H1 (cell line): ENCODE data around the gene VWA3B. TPM values are rescaled to one million over a fixed set of nuclear protein-coding genes. Genes with fewer than 3 reads are reported as not detected.

ENCODE experiments used
- CTCF ChIA-PET: fragments of 300-600 bp; sonication (Branson Sonifier 250); formaldehyde crosslinking; loops from one replicate; lab custom pipeline; 2021; ENCODE audit not compliant: partially characterized antibody; lab: Charles Lee
- POLR2A ChIA-PET: fragments of 300-600 bp; sonication (Branson Sonifier 250); formaldehyde crosslinking; loops from one replicate; lab custom pipeline; 2021; ENCODE audit warnings: inconsistent platforms; ENCODE audit not compliant: partially characterized antibody; lab: Charles Lee
- DNase-seq, 2 experiments: peaks; one replicate each; pipeline versions ENCODE4 v3.0.0 to v3.0.0-alpha.2; 2010 to 2022; ENCODE audit warnings: low spot score in 2 of 2, low read depth in 1 of 2, mixed read lengths in 1 of 2
- FAIRE-seq: peaks from 2 replicates; lab custom pipeline; 2011; peaks lifted over from hg19 to GRCh38; lab: Jason Lieb, UNC
- H2AFZ ChIP-seq: 2 replicates; pipeline ENCODE4 v1.8.1; 2012; ENCODE audit warnings: low read length, inconsistent platforms
- H2AK5ac ChIP-seq: 2 replicates; pipeline ENCODE4 v1.6.1; 2013; ENCODE audit warnings: low read depth, low read length
- H2BK120ac ChIP-seq: replicated peaks from 2 replicates; pipeline ENCODE3; 2013; ENCODE audit warnings: low read depth, low read length, inconsistent platforms
- H2BK12ac ChIP-seq: 2 replicates; pipeline ENCODE4 v1.6.1; 2013; ENCODE audit warnings: low read depth, low read length
- H2BK15ac ChIP-seq: 2 replicates; pipeline ENCODE4 v1.6.1; 2013; ENCODE audit warnings: low read length
- H2BK20ac ChIP-seq: 2 replicates; pipeline ENCODE4 v1.6.1; 2013; ENCODE audit warnings: low read length
- H2BK5ac ChIP-seq: 2 replicates; pipeline ENCODE4 v1.6.1; 2013; ENCODE audit warnings: low read depth, low read length
- H3K14ac ChIP-seq: 2 replicates; pipeline ENCODE4 v1.6.1; 2013; ENCODE audit warnings: inconsistent platforms; ENCODE audit not compliant: insufficient read length
- H3K18ac ChIP-seq: 2 replicates; pipeline ENCODE4 v1.6.1; 2013; ENCODE audit warnings: low read length; ENCODE audit errors: extremely low read depth
- H3K23ac ChIP-seq: 2 replicates; pipeline ENCODE4 v1.6.1; 2013; ENCODE audit warnings: inconsistent platforms; ENCODE audit not compliant: insufficient read length
- H3K23me2 ChIP-seq: 2 replicates; pipeline ENCODE4 v1.6.1; 2013; ENCODE audit warnings: low read depth, low read length
- H3K27ac ChIP-seq: 2 replicates; pipeline ENCODE4 v1.6.1; 2011; ENCODE audit warnings: low read depth, low read length, inconsistent platforms
- H3K27me3 ChIP-seq, 4 experiments: replicated peaks in 1 of 4; 1 replicate in 1 of 4; 2 replicates in 3 of 4; pipeline versions ENCODE4 v1.6.1 to v1.8.1; 2011 to 2013; ENCODE audit warnings: low read length in 3 of 4, mild to moderate bottlenecking in 3 of 4, inconsistent platforms in 2 of 4, mixed read lengths in 2 of 4, moderate library complexity in 1 of 4; ENCODE audit not compliant: control insufficient read depth in 3 of 4, insufficient read depth in 3 of 4; ENCODE audit errors: extremely low read depth in 1 of 4
- H3K36me3 ChIP-seq, 4 experiments: 2 replicates each; pipeline versions ENCODE4 v1.6.1 to v1.8.1; 2011 to 2013; ENCODE audit warnings: mild to moderate bottlenecking in 4 of 4, low read length in 3 of 4, moderate library complexity in 2 of 4, control low read depth in 1 of 4, inconsistent platforms in 1 of 4; ENCODE audit not compliant: insufficient read depth in 4 of 4, control insufficient read depth in 2 of 4
- H3K4ac ChIP-seq: replicated peaks from 2 replicates; pipeline ENCODE3; 2013; ENCODE audit warnings: low read length, low read depth, mixed read lengths, inconsistent platforms; ENCODE audit not compliant: insufficient read length
- H3K4me1 ChIP-seq, 4 experiments: replicated peaks in 1 of 4; 1 replicate in 1 of 4; 2 replicates in 3 of 4; pipeline versions ENCODE4 v1.6.1 to v1.8.1; 2011 to 2013; ENCODE audit warnings: low read length in 3 of 4, inconsistent platforms in 2 of 4, mixed read lengths in 1 of 4; ENCODE audit not compliant: insufficient read depth in 4 of 4, control insufficient read depth in 3 of 4
- H3K4me2 ChIP-seq, 2 experiments: 2 replicates each; pipeline versions ENCODE4 v1.6.1 to v1.8.1; 2011 to 2013; ENCODE audit warnings: low read depth in 2 of 2, low read length in 2 of 2, control low read depth in 1 of 2, inconsistent platforms in 1 of 2, mild to moderate bottlenecking in 1 of 2; ENCODE audit not compliant: insufficient read depth in 1 of 2
- H3K4me3 ChIP-seq, 4 experiments: fragments of 200-600, 300-600 bp in 1 of 4; sonication (generic), shearing (Covaris generic), sonication (Bioruptor Twin) in 1 of 4; 2 replicates each; pipeline versions ENCODE4 v1.5.1 to v1.8.1; 2011 to 2016; ENCODE audit warnings: low read length in 4 of 4, low read depth in 3 of 4, control low read depth in 2 of 4, inconsistent platforms in 2 of 4, mild to moderate bottlenecking in 2 of 4, mixed read lengths in 1 of 4, moderate library complexity in 1 of 4; ENCODE audit not compliant: insufficient read depth in 2 of 4; ENCODE audit errors: extremely low read depth in 1 of 4
- H3K56ac ChIP-seq: replicated peaks from 2 replicates; pipeline ENCODE3; 2013; ENCODE audit warnings: low read depth, mild to moderate bottlenecking, mixed read lengths, low read length, inconsistent platforms; ENCODE audit not compliant: insufficient read length
- H3K79me1 ChIP-seq: 2 replicates; pipeline ENCODE4 v1.6.1; 2013; ENCODE audit warnings: low read depth, low read length, control low read depth
- H3K79me2 ChIP-seq, 2 experiments: 2 replicates each; pipeline versions ENCODE4 v1.6.1 to v1.8.1; 2012 to 2013; ENCODE audit warnings: low read length in 2 of 2, mild to moderate bottlenecking in 2 of 2, inconsistent platforms in 1 of 2; ENCODE audit not compliant: insufficient read depth in 2 of 2, control insufficient read depth in 1 of 2
- H3K9ac ChIP-seq, 4 experiments: replicated peaks in 1 of 4; 1 replicate in 1 of 4; 2 replicates in 3 of 4; pipeline versions ENCODE4 v1.6.1 to v1.8.1; 2011 to 2013; ENCODE audit warnings: low read depth in 3 of 4, low read length in 3 of 4, control low read depth in 2 of 4, mild to moderate bottlenecking in 2 of 4, moderate library complexity in 2 of 4, inconsistent platforms in 1 of 4; ENCODE audit errors: extremely low read depth in 1 of 4
- H3K9me3 ChIP-seq, 2 experiments: 2 replicates each; pipeline versions ENCODE4 v1.6.1 to v1.8.1; 2012 to 2013; ENCODE audit warnings: mild to moderate bottlenecking in 2 of 2, moderate library complexity in 2 of 2, control low read depth in 1 of 2, inconsistent platforms in 1 of 2, low read depth in 1 of 2, low read length in 1 of 2, mixed read lengths in 1 of 2; ENCODE audit not compliant: insufficient read depth in 2 of 2
- H4K20me1 ChIP-seq, 2 experiments: replicated peaks in 1 of 2; 2 replicates each; pipeline versions ENCODE3 to v1.8.1; 2011 to 2013; ENCODE audit warnings: inconsistent platforms in 2 of 2, low read length in 2 of 2, mild to moderate bottlenecking in 1 of 2; ENCODE audit not compliant: insufficient read depth in 2 of 2, control insufficient read depth in 1 of 2
- H4K5ac ChIP-seq: 2 replicates; pipeline ENCODE4 v1.6.1; 2013; ENCODE audit warnings: low read length, low read depth, mixed read lengths, inconsistent platforms; ENCODE audit not compliant: insufficient read length
- H4K8ac ChIP-seq: 2 replicates; pipeline ENCODE4 v1.8.0; 2013; ENCODE audit warnings: mild to moderate bottlenecking, moderate library complexity, low read length, inconsistent platforms; ENCODE audit not compliant: insufficient read depth; ENCODE audit errors: extremely low read depth
- H4K91ac ChIP-seq: replicated peaks from 2 replicates; pipeline ENCODE3; 2013; ENCODE audit warnings: low read length, mixed read lengths, inconsistent platforms; ENCODE audit not compliant: insufficient read length
- CHD1 ChIP-seq: IDR thresholded peaks from 2 replicates; pipeline ENCODE4 v1.6.1; 2012; ENCODE audit warnings: low read depth, low read length, improper control_type of control experiment
- CTCF ChIP-seq, 3 experiments: IDR thresholded peaks; 1 replicate in 2 of 3; 2 replicates in 1 of 3; pipeline versions ENCODE4 v1.5.1 to v1.6.1; 2011; ENCODE audit warnings: low read length in 3 of 3, mild to moderate bottlenecking in 3 of 3, inconsistent platforms in 2 of 3, low read depth in 1 of 3, moderate library complexity in 1 of 3; ENCODE audit not compliant: insufficient read depth in 1 of 3; ENCODE audit errors: control extremely low read depth in 1 of 3
- EP300 ChIP-seq, 2 experiments: IDR thresholded peaks; 1 replicate in 1 of 2; 2 replicates in 1 of 2; pipeline ENCODE4 v1.6.1; 2011 to 2012; ENCODE audit warnings: low read depth in 2 of 2, low read length in 2 of 2, mild to moderate bottlenecking in 2 of 2, borderline replicate concordance in 1 of 2, inconsistent platforms in 1 of 2, moderate library complexity in 1 of 2
- GABPA ChIP-seq: IDR thresholded peaks from 2 replicates; pipeline ENCODE4 v1.6.1; 2011; ENCODE audit warnings: mild to moderate bottlenecking, low read length, moderate library complexity, borderline replicate concordance; ENCODE audit not compliant: insufficient read depth
- HDAC2 ChIP-seq, 2 experiments: fragments of 300-600 bp in 1 of 2; sonication (generic) in 1 of 2; IDR thresholded peaks; 2 replicates each; pipeline ENCODE4 v1.6.1; 2011 to 2012; ENCODE audit warnings: low read depth in 2 of 2, low read length in 2 of 2, mild to moderate bottlenecking in 2 of 2, moderate library complexity in 2 of 2, borderline replicate concordance in 1 of 2, inconsistent platforms in 1 of 2
- POLR2A ChIP-seq, 2 experiments: IDR thresholded peaks; 1 replicate in 1 of 2; 2 replicates in 1 of 2; pipeline ENCODE4 v1.6.1; 2011; ENCODE audit warnings: low read depth in 2 of 2, low read length in 2 of 2, mild to moderate bottlenecking in 2 of 2; ENCODE audit errors: control extremely low read depth in 1 of 2
- POLR2AphosphoS5 ChIP-seq: IDR thresholded peaks from 2 replicates; pipeline ENCODE4 v1.6.1; 2011; ENCODE audit warnings: low read depth, low read length
- SP1 ChIP-seq: IDR thresholded peaks from 2 replicates; pipeline ENCODE4 v1.6.1; 2011; ENCODE audit warnings: low read depth, low read length
- SRF ChIP-seq: IDR thresholded peaks from 2 replicates; pipeline ENCODE4 v1.6.1; 2011; ENCODE audit warnings: mild to moderate bottlenecking, low read depth, low read length, moderate library complexity
- TAF1 ChIP-seq: IDR thresholded peaks from 2 replicates; pipeline ENCODE4 v1.6.1; 2011; ENCODE audit warnings: mild to moderate bottlenecking, low read depth, low read length
- TAF7 ChIP-seq: optimal IDR thresholded peaks from 2 replicates; pipeline ENCODE3; 2011; ENCODE audit warnings: low read depth, mild to moderate bottlenecking, inconsistent platforms, low read length, moderate library complexity, borderline replicate concordance
- WGBS, 2 experiments: shearing (Covaris generic) in 1 of 2; methylation state at CpG; one replicate each; pipeline versions ENCODE4 v1.1.6 to v1.1.7; 2013 to 2015; ENCODE audit warnings: low lambda C conversion rate in 2 of 2, mixed read lengths in 2 of 2, inconsistent platforms in 1 of 2, low coverage in 1 of 2, missing lambda C conversion rate in 1 of 2; ENCODE audit not compliant: insufficient replicate concordance in 2 of 2, insufficient coverage in 1 of 2, insufficient read length in 1 of 2; ENCODE audit errors: extremely low coverage in 1 of 2, missing lambda C conversion rate in 1 of 2; 5-methylcytosine and 5-hydroxymethylcytosine counted together
- polyA plus RNA-seq, 7 experiments: library from polyadenylated mRNA; depleted of rRNA in 3 of 7; stranded (reverse) in 5 of 7; unstranded in 2 of 7; fragments of >200 nt in 5 of 7; fragments of 200-250 nt in 2 of 7; gene quantifications; 1 replicate in 5 of 7; 2 replicates in 1 of 7; 4 replicates in 1 of 7; pipeline versions ENCODE4 v1.2.1 to v1.2.3, GENCODE V29; 2011 to 2013; ENCODE audit warnings: missing spikeins in 2 of 7, mixed read lengths in 2 of 7
- total RNA-seq: library from RNA; stranded (reverse); fragmentation: NEBNext Ultra II Directional; extraction: Animal tissue kit (Norgen Biotek cat#: 25700); gene quantifications from 2 replicates; pipeline ENCODE4 v1.2.1, GENCODE V29; 2021

The VWA3B gene
- total and polyA plus RNA-seq, 2 of the 8 experiments (the other 6 are each of a cell fraction or from before 2014, with no cell fraction given), result not detected

- WGBS, 2 experiments, result 82% methylated on average over 3 of the region's 3 CpGs; no CpG with 5 or more reads in 1 of the 2 experiments
- no peak overlapping the region for H3K14ac ChIP-seq
- no peak overlapping the region for H4K8ac ChIP-seq
- no peak overlapping the region for H3K9ac ChIP-seq
- H2BK15ac ChIP-seq, result no peak overlapping the region
- H3K56ac ChIP-seq, result no peak overlapping the region
- H3K79me2 ChIP-seq, result no peaks in the 10 kb centered on the region
- DNase-seq (no peak), FAIRE-seq (no peak)
- no peaks in the 10 kb centered on the region for H3K27me3 ChIP-seq
- H3K23me2 ChIP-seq, result no peaks in the 10 kb centered on the region
- no peak overlapping the region for H3K18ac ChIP-seq
- no peak overlapping the region for H2AFZ ChIP-seq
- H3K36me3 ChIP-seq, result no peaks in the 10 kb centered on the region
- H2BK20ac ChIP-seq, result no peak overlapping the region
- H2BK120ac ChIP-seq, result no peak overlapping the region
- H3K23ac ChIP-seq, result no peak overlapping the region
- TF ChIP-seq CHD1 (no peak), SRF (no peak), HDAC2 (IDR thresholded peaks at IDR 0.05; ENCODE audit: borderline replicate concordance in 1 of 2, low read depth in 2 of 2, low read length in 2 of 2) (no peak), GABPA (no peak), SP1 (no peak), POLR2A (IDR thresholded peaks at IDR 0.05; ENCODE audit: control extremely low read depth in 1 of 2, low read depth in 2 of 2, low read length in 2 of 2) (no peak), TAF1 (no peak), CTCF (IDR thresholded peaks at IDR 0.05; ENCODE audit: control extremely low read depth in 1 of 3, insufficient read depth in 1 of 3, low read depth in 1 of 3, low read length in 3 of 3) (no peak), EP300 (IDR thresholded peaks at IDR 0.05; ENCODE audit: borderline replicate concordance in 1 of 2, low read depth in 2 of 2, low read length in 2 of 2) (no peak), TAF7 (no peak), POLR2AphosphoS5 (no peak)
- no peak overlapping the region for H2BK5ac ChIP-seq
- CTCF ChIA-PET, result interaction anchor here (1.2 to 1.4 kb wide), 2 partner anchors 9 to 182 kb away, joined by 3 to 4 read pairs; no protein-coding TSS in a partner anchor
- H2AK5ac ChIP-seq, result no peak overlapping the region
- H4K91ac ChIP-seq, result no peak overlapping the region
- no peaks in the 10 kb centered on the region for H3K9me3 ChIP-seq
- no peak overlapping the region for H3K4me3 ChIP-seq
- no peak overlapping the region for H3K4ac ChIP-seq
- no peak overlapping the region for H3K4me2 ChIP-seq
- no peaks in the 10 kb centered on the region for H4K20me1 ChIP-seq
- no peak overlapping the region for H4K5ac ChIP-seq
- POLR2A ChIA-PET, result no interaction called here
- H2BK12ac ChIP-seq, result no peak overlapping the region
- H3K4me1 ChIP-seq, result no peaks in the 10 kb centered on the region
- no peaks in the 10 kb centered on the region for H3K79me1 ChIP-seq
- H3K27ac ChIP-seq, result no peak overlapping the region
Measured at GRCh38 chr2:98240786-98241398, 153.9 kb downstream of the VWA3B start.
